ENCODE data around the gene MARCHF3. TPM values are rescaled to one million over a fixed set of nuclear protein-coding genes. Genes with fewer than 3 reads are reported as not detected.

The MARCHF3 gene
- total and polyA plus RNA-seq, 10 of the 15 experiments (the other 5 are each of a cell fraction or from before 2014, with no cell fraction given), result 3.6 to 24.1 (median 11.3) TPM

GRCh38 chr5:126972062-126972895, 58.1 kb downstream of the MARCHF3 start (continued):
- TF ChIP-seq MEF2B (IDR thresholded peaks at IDR 0.05; ENCODE audit: partially characterized antibody, poor library complexity, severe bottlenecking) (peak; percentile 27), SMAD1 (IDR thresholded peaks at IDR 0.05; ENCODE audit: low read depth, partially characterized antibody) (peak; percentile 21), TARDBP (IDR thresholded peaks at IDR 0.05; ENCODE audit: borderline replicate concordance) (peak; percentile 14; the same call in 1 of the 2 replicates), ZBTB4 (CRISPR knock-in tag; IDR thresholded peaks at IDR 0.05) (no peak), CREM (IDR thresholded peaks at IDR 0.05; ENCODE audit: low read depth) (peak; percentile 41), HDGF (IDR thresholded peaks at IDR 0.05) (0 out of 2 replicates have a peak, but pooled peaks have one; percentile 32), BHLHE40 (IDR thresholded peaks at IDR 0.05; ENCODE audit: borderline replicate concordance in 1 of 2, low read depth in 2 of 2, low read length in 1 of 2) (peak; percentile 50 to 78; a peak in 3 of 4 replicates), FOXM1 (IDR thresholded peaks at IDR 0.05; ENCODE audit: low read depth, low read length) (peak; percentile 18; the same call in 1 of the 2 replicates), ZNF622 (IDR thresholded peaks at IDR 0.05) (no peak), CBX5 (IDR thresholded peaks at IDR 0.05; ENCODE audit: low read depth) (0 out of 2 replicates have a peak, but pooled peaks have one; percentile 31), SIN3A (IDR thresholded peaks at IDR 0.05; ENCODE audit: low read depth, low read length) (no peak), RUNX3 (IDR thresholded peaks at IDR 0.05; ENCODE audit: low read length) (peak; percentile 77), SREBF1 (IDR thresholded peaks at IDR 0.05; ENCODE audit: low read length) (no peak), EP300 (IDR thresholded peaks at IDR 0.05; ENCODE audit: borderline replicate concordance in 1 of 2, control insufficient read depth in 1 of 2, low read depth in 2 of 2, low read length in 2 of 2) (peak; percentile 54 to 55; a peak in 3 of 4 replicates), WRNIP1 (IDR thresholded peaks at IDR 0.05; ENCODE audit: borderline replicate concordance, low read depth, low read length) (peak; percentile 72; the same call in 1 of the 2 replicates), ATF7 (IDR thresholded peaks at IDR 0.05; ENCODE audit: low read depth) (peak; percentile 91), GATAD2B (conservative IDR thresholded peaks at IDR 0.05; ENCODE audit: low read depth) (no peak; the same call in 1 of the 2 replicates), ZSCAN29 (IDR thresholded peaks at IDR 0.05) (0 out of 2 replicates have a peak, but pooled peaks have one; percentile 30), ATF2 (IDR thresholded peaks at IDR 0.05; ENCODE audit: low read length) (0 out of 2 replicates have a peak, but pooled peaks have one; percentile 24), ZNF384 (IDR thresholded peaks at IDR 0.05; ENCODE audit: borderline replicate concordance, low read depth, low read length) (peak; percentile 50), PAX8 (IDR thresholded peaks at IDR 0.05) (0 out of 2 replicates have a peak, but pooled peaks have one; percentile 22)
- TF ChIP-seq, protein P1, sequence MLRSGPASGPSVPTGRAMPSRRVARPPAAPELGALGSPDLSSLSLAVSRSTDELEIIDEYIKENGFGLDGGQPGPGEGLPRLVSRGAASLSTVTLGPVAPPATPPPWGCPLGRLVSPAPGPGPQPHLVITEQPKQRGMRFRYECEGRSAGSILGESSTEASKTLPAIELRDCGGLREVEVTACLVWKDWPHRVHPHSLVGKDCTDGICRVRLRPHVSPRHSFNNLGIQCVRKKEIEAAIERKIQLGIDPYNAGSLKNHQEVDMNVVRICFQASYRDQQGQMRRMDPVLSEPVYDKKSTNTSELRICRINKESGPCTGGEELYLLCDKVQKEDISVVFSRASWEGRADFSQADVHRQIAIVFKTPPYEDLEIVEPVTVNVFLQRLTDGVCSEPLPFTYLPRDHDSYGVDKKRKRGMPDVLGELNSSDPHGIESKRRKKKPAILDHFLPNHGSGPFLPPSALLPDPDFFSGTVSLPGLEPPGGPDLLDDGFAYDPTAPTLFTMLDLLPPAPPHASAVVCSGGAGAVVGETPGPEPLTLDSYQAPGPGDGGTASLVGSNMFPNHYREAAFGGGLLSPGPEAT (IDR thresholded peaks at IDR 0.05; ENCODE audit: low read depth), result peak; percentile 87

All from GM12878 (cell line).